ENCODE results near the gene IAH1. TPM values are rescaled to one million over a fixed set of nuclear protein-coding genes. Genes with fewer than 3 reads are reported as not detected.

Gene IAH1
- total RNA-seq, 1 donor = 36.9 TPM

DNA sequence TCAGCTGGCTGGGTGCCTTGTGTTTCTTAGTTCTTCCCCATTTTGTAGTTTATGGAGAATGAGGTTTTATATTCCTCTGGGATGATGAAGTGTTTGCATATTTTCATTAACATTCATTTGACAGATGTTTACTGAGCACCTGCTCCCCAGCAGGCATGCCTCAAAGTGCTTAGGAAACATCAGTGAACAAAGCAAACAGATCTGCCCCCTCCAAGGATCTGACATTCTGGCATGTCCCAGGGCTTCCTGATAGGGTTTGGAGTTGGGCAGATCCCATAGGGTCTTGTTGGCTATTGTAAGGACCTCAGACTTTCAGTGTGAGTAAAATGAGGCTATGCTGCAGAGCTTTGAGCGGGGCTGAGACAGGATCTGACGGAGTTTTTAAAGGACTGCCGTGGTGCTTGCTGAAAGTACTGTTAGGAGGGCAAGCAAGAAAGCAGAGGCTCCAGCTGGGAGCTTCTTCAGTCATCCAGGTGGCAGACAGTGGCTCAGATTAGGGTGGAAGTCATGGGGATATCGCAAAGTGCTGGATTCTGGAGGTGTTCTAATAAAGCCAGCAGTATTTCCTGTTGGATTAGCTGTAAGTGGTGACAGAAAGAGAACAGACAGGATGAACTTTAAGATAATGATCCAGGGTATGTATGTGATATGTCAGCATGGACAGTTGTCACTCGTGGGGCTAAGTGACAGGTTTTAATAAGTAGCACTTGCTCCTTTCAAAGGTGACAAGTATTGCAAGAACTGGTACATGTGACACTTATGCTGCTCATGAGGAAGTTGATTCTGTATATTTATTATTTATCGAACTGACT lies 11.3 kb upstream of the IAH1 start:
- H3K9me3 ChIP-seq (ENCODE audit: low read depth, low read length) = no peaks in the 10 kb centered on the region
- H3K4me1 ChIP-seq (ENCODE audit: insufficient read depth, low read length) = peaks cover 8% of the 10 kb centered on the region
- H3K4me3 ChIP-seq (ENCODE audit: low read length) = no peak overlapping the region
- no peaks in the 10 kb centered on the region for H3K27me3 ChIP-seq (ENCODE audit: insufficient read depth, low read length)

DNA sequence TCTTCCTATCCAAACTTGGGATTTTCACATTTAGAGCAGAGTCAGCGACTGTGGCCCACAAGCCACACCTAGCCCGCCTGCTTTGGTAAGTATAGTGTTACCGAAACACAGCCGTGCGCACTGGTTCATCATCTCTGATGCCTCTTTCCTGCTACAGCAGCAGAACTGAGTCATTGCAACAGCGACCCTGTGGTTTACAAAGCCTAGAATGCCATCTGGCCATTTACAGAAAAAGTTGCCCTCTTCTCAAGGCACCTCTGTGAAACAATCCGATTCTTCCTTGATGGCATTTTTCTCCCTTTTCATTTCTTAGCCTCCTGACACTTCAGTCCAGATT lies 10.7 kb upstream of the IAH1 start:
- Histone ChIP-seq H3K27me3 (ENCODE audit: insufficient read depth, low read length) (no peaks in the 10 kb centered on the region), H3K4me3 (ENCODE audit: low read length) (no peak overlapping the region), H3K4me1 (ENCODE audit: insufficient read depth, low read length) (peaks cover 8% of the 10 kb centered on the region), H3K9me3 (ENCODE audit: low read depth, low read length) (no peaks in the 10 kb centered on the region)

DNA sequence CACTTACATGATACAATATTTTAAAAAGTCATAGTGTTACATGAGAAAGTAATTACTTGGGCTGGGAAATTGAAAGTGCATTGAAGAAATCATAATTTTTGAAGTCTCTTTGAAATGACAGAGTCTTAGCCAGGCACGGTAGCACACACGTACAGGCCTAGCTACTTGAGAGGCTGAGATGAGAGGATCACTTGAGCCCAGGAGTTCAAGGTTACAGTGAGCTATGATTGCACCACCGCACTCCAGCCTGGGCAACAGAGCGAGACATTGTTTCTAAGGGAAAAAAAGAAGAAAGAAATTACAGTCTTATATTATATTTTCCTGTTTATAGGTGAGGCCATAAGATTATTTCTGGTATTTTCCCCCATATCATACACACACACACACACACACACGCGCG lies 9.2 kb upstream of the IAH1 start:
- Histone ChIP-seq H3K9me3 (ENCODE audit: low read depth, low read length) (no peaks in the 10 kb centered on the region), H3K4me1 (ENCODE audit: insufficient read depth, low read length) (peaks cover 8% of the 10 kb centered on the region), H3K4me3 (ENCODE audit: low read length) (no peak overlapping the region), H3K27me3 (ENCODE audit: insufficient read depth, low read length) (no peaks in the 10 kb centered on the region)

DNA sequence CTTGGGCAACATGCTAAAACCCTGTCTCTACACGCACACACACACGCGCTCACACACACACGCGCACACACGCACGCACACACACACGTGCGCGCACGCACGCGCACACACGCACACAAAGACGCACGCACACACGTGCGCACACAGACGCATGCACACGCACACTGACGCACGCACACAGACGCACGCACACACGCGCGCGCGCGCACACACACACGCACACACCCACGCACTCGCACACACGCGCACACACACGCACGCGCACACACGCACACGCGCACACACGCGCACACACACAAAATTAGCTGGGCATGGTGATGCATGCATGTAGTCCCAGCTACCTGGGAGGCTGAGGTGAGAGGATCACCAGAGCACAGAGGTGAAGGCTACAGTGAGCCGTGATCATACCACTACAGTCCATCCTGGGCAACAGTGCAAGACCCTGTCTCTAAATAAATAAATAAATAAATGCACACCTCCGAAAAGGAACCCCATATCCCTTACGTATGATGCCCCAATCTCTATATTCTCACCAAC lies 8.1 kb upstream of the IAH1 start:
- Histone ChIP-seq H3K27me3 (ENCODE audit: insufficient read depth, low read length) (no peaks in the 10 kb centered on the region), H3K4me1 (ENCODE audit: insufficient read depth, low read length) (peaks cover 8% of the 10 kb centered on the region), H3K4me3 (ENCODE audit: low read length) (no peak overlapping the region), H3K9me3 (ENCODE audit: low read depth, low read length) (no peaks in the 10 kb centered on the region)

DNA sequence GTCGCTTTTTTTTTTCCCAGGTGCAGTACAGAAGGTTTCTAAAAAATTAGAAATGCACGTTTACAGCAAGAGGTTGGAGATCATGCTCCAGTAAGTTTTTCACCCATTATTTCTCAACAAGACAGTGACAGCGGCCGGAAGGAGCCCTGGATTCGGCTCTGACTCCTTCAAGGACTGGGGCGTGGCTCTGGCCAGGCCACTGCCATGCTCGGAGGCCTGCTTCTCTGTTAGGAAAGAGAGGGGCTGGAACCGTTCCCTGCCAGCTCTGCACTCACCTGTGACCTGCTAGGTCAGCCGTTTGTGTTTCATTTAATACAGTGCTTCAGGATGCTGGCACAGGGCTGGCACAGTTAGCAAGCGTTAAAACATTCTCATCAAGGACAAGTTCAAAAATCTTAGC lies 6.7 kb upstream of the IAH1 start:
- no peak overlapping the region for H3K4me3 ChIP-seq (ENCODE audit: low read length)
- H3K9me3 ChIP-seq (ENCODE audit: low read depth, low read length) = no peaks in the 10 kb centered on the region
- H3K4me1 ChIP-seq (ENCODE audit: insufficient read depth, low read length) = peaks cover 8% of the 10 kb centered on the region
- H3K27me3 ChIP-seq (ENCODE audit: insufficient read depth, low read length) = no peaks in the 10 kb centered on the region

DNA sequence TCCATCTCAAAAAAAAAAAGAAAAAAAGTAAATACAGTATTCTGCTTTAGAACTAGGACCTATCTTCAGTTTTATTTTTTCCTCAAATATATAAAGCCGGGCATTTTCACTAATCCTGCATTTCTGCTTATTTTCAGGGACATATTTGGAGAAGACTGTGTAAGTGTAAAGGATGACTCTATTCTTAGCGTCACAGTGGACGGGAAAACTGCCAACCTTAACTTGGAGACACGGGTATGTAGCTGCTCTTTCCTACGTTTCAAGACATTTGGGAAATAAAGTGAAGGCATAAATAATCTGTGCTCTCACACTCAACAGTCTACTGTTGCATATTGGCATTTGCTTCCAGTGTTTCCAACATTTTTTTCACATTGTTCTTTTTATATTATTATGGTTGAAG lies 3.1 kb upstream of the IAH1 start:
- Histone ChIP-seq H3K4me3 (ENCODE audit: low read length) (no peak overlapping the region), H3K4me1 (ENCODE audit: insufficient read depth, low read length) (peaks cover 26% of the 10 kb centered on the region), H3K27me3 (ENCODE audit: insufficient read depth, low read length) (no peaks in the 10 kb centered on the region), H3K9me3 (ENCODE audit: low read depth, low read length) (no peaks in the 10 kb centered on the region)

DNA sequence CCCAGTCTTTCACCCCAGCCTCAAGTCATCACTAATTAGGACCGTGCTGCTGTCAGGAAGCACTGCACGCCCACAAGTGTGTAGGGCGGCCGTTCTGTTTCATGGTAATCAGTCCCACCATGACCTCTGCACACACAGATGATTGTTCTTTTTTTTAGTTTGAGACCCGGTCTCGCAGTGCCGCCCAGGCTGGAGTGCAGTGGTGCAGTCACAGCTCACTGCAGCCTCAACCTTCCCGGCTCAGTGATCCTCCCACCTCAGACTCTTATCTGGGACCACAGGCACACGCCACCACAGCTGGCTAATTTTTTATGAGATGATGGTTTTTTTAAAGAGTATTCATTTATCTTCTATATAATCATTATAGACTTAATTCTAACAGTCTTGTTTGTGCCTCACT lies 1.8 kb upstream of the IAH1 start:
- Histone ChIP-seq H3K4me1 (ENCODE audit: insufficient read depth, low read length) (peaks cover 33% of the 10 kb centered on the region), H3K27me3 (ENCODE audit: insufficient read depth, low read length) (no peaks in the 10 kb centered on the region), H3K4me3 (ENCODE audit: low read length) (no peak overlapping the region)

DNA sequence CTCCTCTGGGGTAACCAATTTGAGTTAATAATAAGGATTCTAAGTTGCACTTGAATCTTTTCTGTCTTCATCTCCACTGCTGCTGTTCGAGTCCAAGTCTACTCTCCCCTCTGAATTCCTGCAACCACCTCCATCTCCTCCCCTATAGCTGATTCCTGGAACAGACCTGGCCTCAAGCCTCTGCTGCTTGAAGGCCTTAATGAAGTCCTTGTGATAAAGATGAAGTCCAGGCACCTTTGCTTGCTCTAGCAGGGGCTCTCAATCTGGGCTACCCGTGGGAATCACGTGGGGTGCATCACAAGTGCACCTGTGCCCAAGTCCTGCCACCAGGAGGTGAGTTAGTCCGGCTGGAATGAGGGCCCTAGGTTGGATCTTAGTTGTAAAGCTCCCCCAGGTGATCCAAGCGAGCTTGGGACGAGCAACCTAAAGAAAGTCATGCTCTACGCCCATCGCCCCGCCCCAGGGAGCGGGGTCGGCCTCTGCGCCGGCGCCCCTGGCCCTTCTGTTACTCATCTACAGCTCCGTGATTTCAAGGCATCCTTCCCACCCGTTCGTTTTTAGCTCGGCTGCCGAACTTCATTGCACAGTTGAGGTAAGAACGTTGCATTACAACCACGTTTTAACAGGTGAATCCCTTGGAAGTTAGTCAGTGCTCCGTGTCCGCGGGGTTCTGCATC lies 905 bp upstream of the IAH1 start:
- peaks cover 33% of the 10 kb centered on the region for H3K4me1 ChIP-seq (ENCODE audit: insufficient read depth, low read length)
- H3K4me3 ChIP-seq (ENCODE audit: low read length) = peak overlapping the region; percentile 69
- no peaks in the 10 kb centered on the region for H3K27me3 ChIP-seq (ENCODE audit: insufficient read depth, low read length)
- H3K9me3 ChIP-seq (ENCODE audit: low read depth, low read length) = no peaks in the 10 kb centered on the region

More for the DNA sequence above, 1.8 kb upstream of the IAH1 start:
- no peaks in the 10 kb centered on the region for H3K9me3 ChIP-seq (ENCODE audit: low read depth, low read length)

DNA sequence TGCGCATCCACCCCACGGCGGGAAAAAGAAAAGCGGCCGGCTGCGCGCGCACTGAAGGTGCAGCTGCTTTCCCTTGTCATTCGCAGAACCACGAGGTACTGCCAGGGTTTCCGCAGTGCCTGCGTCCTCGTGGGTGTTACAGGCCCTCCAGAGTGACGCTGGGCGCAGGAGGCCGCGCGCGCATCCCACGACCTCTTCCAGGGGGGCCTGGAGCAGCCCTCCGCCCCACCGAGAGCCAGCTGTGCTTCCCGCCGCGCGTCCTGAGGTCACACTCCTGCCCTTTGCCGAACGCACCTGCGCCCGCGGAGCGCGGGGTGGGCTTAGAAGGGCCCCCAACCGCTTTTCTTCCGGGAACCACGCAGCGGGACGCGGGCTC lies 378 bp upstream of the IAH1 start:
- H3K4me3 ChIP-seq (ENCODE audit: low read length) = peak overlapping the region; percentile 69
- peaks cover 33% of the 10 kb centered on the region for H3K4me1 ChIP-seq (ENCODE audit: insufficient read depth, low read length)
- no peaks in the 10 kb centered on the region for H3K27me3 ChIP-seq (ENCODE audit: insufficient read depth, low read length)
- H3K9me3 ChIP-seq (ENCODE audit: low read depth, low read length) = no peaks in the 10 kb centered on the region

DNA sequence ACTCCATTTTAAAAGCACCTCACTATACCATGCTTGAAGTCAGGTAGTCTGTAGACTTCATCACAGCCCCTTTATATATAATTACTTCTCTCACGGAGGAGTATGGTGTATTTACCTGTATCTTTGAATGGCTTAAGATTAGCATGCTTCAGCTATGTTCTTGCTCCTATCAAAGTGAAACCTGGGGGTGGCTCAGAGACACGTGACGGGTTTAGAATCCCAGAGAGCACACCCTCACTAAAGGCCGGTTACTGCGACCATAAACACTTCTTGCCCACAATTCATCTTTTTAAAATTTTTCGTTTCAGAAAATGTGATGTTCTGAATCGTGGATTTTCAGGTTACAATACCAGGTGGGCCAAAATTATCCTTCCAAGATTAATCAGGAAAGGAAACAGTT lies 3.6 kb downstream of the IAH1 start:
- Histone ChIP-seq H3K9me3 (ENCODE audit: low read depth, low read length) (no peaks in the 10 kb centered on the region), H3K27me3 (ENCODE audit: insufficient read depth, low read length) (no peaks in the 10 kb centered on the region), H3K4me3 (ENCODE audit: low read length) (no peak overlapping the region), H3K4me1 (ENCODE audit: insufficient read depth, low read length) (peaks cover 33% of the 10 kb centered on the region)

DNA sequence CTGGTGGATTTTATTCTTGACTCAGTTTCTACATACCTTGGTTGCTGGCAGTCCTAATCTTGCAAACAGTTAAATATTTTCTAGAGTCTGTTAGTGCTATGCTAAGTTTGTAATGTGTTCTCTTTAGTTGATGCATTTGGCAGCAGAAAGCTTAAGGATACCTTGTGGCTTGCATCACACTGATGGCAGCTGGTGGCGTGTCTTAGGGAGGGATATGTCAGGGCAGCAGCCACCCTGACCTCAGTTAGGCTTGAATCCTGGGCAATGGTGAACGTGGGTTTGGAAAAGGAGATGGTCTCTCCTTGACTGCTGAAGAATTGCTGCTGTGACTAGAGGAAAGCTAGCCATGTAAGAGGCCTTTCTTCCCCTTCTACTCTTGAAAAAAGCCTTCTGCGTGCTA lies 4.2 kb downstream of the IAH1 start:
- Histone ChIP-seq H3K4me1 (ENCODE audit: insufficient read depth, low read length) (peaks cover 29% of the 10 kb centered on the region), H3K27me3 (ENCODE audit: insufficient read depth, low read length) (no peaks in the 10 kb centered on the region), H3K9me3 (ENCODE audit: low read depth, low read length) (no peaks in the 10 kb centered on the region), H3K4me3 (ENCODE audit: low read length) (no peak overlapping the region)

DNA sequence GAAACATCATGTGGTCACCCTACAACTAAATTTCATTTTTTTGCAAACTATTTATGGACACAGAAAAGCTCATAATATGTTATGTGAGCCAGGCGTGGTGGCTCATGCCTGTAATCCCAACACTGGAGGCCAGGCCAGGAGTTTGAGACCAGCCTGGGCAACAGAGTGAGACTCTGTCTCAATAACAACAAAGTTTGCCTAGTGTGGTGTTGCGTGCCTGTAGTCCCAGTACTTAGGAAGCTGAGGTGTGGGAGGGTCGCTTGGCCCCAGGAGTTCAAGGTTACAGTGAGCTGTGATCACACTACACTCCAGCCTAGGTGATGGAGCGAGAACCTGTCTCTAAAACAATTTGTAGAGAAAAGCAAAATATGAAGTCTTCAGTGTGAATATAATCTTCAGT lies 5.8 kb downstream of the IAH1 start:
- Histone ChIP-seq H3K27me3 (ENCODE audit: insufficient read depth, low read length) (no peaks in the 10 kb centered on the region), H3K9me3 (ENCODE audit: low read depth, low read length) (no peaks in the 10 kb centered on the region), H3K4me1 (ENCODE audit: insufficient read depth, low read length) (peaks cover 18% of the 10 kb centered on the region), H3K4me3 (ENCODE audit: low read length) (no peak overlapping the region)

DNA sequence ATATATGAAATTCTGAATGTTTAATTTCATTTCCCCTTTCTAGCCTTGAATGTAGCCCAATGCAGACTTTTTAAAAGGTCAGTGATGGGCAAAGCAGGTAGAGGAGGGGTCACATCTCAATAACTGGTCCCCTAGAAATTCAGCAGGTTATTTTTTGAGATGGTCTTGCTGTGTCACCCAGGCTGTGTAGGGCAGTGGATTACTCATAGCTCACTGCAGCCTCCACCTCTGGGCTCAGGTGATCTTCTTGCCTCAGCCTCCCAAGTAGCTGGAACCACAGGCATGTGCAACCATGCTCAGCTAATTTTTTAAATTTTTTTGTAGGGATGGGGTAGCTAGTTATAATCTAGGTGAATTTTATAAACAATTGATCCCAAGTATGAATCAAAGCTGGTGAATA lies 8.8 kb downstream of the IAH1 start:
- no peaks in the 10 kb centered on the region for H3K27me3 ChIP-seq (ENCODE audit: insufficient read depth, low read length)
- no peaks in the 10 kb centered on the region for H3K9me3 ChIP-seq (ENCODE audit: low read depth, low read length)
- no peak overlapping the region for H3K4me3 ChIP-seq (ENCODE audit: low read length)
- H3K4me1 ChIP-seq (ENCODE audit: insufficient read depth, low read length) = no peaks in the 10 kb centered on the region

DNA sequence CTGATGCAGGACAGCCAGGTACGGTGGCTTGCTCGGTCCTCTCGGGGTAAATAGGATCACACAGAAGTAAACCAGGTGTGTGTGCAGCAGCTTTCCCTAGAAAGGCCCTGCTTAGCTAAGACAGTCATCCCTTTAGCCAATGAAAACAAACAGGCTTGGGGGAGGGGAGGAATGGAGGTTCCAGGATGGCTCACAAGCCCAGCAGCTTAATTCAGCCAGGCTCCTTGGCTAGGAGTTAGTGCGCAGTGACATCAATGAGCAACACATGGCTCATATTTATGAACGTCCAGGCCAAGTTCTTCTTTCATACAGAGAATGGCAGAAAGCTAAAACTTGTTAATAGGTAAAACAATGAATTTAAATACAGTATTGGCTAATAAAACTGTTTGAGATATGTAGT lies 10.2 kb downstream of the IAH1 start:
- no peak overlapping the region for H3K4me3 ChIP-seq (ENCODE audit: low read length)

DNA sequence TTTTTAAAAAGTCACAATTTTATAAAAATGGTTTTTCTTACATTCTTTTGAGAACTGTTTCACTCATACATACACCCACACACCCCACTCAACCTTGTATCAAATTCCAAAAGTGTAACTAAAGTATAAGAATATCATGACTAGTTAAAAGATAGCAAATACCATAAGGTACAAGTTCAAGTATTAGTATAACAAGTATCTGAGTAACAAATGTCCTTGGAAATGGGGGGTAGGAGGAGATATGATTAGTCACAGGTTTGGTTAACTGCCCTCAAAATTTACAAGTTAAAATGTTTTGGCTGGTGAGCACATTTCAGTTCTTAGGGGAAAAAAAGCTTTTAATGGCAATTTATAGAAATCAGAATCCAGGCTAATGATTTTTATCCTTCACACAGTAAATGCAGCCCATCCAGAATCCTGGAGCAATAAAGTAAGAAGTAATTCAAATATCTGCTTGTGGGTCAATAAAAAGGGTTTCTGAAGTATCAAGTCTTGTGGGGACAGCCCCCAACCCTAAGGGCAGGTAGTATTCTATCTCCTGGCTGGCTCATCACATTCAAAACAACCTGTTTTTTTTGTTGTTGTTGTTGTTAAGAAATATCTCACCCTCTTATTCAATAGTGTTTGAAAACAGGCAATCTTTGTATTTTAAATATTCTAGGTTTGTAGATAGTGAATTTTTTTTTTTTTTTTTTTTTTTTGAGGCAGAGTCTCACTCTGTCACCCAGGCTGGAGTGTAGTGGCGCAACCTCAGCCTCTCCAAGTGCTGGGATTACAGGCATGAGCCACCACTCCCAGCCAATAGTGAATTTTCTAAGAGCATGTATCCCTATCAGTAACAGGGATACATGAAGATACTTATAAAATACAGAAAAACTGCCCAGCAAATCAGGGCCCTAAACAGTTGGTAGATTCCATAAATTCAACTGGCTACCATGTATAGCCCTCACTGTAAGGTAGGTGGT lies 14.5 kb downstream of the IAH1 start:
- no peak overlapping the region for H3K4me3 ChIP-seq (ENCODE audit: low read length)
- H3K9me3 ChIP-seq (ENCODE audit: low read depth, low read length) = no peaks in the 10 kb centered on the region
- no peaks in the 10 kb centered on the region for H3K4me1 ChIP-seq (ENCODE audit: insufficient read depth, low read length)

More for the DNA sequence above, 10.2 kb downstream of the IAH1 start:
- Histone ChIP-seq H3K27me3 (ENCODE audit: insufficient read depth, low read length) (no peaks in the 10 kb centered on the region), H3K9me3 (ENCODE audit: low read depth, low read length) (no peaks in the 10 kb centered on the region), H3K4me1 (ENCODE audit: insufficient read depth, low read length) (no peaks in the 10 kb centered on the region)

More for the DNA sequence above, 14.5 kb downstream of the IAH1 start:
- no peaks in the 10 kb centered on the region for H3K27me3 ChIP-seq (ENCODE audit: insufficient read depth, low read length)

Measured in mononuclear cell (primary cell).